Activated CD8-positive, alpha-beta memory T cell treated with anti-CD3 and anti-CD28 coated beads, Interleukin-2, amount 50 U/mL, for 24 hours (primary cell): ENCODE data around the gene SHISAL1.

Source experiments
- DNase-seq: peaks from one replicate; pipeline ENCODE4 v3.0.0-alpha.2; 2020; ENCODE audit errors: extremely low read depth

SHISAL1 gene

DNA sequence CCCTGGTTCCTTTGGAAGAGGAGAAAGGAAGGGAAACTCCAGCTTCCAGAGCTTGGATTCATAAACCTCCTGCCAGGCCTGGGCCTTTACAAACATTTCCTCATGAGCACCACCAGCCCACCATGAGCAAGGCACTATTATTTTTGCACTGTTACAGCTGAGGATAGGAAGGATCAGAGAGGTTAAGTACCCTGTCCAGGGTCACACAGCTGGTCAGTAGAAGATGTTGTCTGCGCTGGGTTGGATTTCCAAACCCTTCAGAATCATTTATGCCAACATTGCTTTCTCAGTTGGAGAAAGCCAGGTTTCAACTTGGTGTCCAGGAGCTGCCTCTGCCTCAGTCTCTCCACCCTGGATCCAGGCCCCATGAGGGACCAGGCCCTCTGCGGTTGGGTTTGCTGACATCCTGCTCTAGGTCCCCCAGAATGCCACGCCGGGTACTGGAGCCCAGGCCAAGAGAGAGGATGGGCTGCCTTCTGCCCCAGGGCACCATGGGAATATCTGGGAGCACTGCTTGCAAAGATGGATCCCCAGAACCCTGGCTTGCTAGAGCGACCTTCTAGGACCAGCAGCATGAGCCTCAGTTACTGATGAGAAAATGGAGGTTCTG is 29.7 kb upstream of the SHISAL1 start:
- DNase-seq: no peak

DNA sequence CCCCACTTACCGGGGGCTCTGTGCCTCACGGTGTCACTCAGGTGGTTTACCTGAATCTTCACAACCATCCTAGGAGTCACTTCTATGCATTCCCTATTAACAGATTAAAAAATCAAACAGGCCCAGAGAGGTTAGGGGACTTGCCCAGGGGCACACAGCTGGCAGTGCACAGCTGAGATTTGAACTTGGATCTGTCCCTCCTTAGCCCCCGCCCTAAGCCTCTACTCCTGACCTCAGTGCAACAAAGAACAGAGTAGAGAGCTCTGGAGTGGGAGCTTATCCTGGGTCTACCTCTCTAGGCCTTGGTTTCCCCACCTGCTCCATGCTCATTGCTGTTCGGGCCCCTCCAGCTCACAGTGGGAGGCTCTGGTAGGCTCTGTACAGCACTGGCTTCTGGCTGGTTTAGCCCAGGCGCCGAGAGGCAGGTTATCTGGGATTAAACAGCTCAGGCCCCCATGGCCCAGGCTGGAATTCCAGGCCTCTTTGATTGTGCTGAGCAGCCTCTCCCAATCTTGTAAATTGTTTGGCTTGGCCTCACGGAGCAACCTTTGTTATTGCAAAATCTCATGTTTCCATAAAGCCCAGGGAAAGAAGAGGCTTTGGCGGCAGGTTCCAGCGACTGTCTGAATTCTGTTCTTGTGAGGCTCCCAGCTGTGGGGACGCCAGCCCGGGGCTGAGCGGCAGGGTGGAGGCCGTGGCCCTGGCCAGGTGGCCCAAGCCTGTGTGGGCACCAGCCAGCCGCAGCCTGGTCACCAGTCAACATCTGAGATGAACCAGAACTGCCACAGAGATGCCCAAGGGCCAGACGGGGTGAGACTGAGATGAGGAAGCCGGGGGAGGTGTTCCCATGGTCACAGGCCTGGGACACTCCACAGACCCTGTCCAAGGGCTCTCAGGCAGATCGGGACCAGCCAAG is 28.9 kb upstream of the SHISAL1 start:
- no peak for DNase-seq

DNA sequence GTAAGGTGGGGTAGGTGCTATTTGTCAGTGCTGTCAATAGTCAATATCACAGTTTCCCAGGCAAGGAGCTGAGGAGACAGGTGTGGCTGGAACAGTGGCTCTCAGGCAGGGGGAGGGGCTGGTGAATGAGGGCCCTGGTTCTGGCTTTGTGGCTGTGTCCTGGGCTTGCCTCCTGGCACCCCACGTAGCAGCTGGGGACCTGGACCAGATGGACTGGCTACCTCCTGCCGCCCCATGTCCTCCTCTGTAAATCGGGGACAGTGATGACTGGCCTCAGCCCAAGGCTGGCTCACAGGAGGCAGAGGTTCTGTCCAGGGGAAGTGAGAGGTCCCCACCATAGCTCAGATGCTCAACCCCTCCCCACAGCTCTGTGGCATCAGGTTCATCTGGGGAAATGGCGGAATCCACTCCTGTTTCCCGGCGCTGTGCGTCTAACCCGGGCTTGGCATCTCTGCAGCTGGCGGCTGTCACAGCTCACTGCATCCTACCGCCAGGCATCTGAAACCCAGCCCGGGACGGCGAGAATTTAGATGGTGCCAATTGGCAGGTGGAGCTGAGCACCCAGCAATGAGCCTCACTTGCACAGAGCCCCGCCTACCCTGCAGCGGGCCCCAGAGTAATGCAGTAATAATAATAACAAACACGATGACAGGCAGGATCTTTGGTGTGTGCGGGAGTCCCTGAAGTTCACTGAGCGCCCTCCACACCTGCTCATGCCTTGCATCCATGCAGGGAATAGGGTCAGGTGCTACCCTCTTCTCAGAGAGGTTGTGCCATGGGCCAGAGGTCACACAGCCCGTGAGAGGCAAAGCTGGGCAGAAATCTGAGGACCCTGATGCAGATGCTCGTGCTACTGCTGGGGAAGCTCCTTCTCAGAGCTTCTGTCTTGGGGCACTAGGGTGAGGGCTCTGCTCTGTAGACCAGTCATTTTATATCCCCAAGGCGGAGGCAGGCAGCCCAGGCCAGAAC is 27.8 kb upstream of the SHISAL1 start:
- no peak for DNase-seq

DNA sequence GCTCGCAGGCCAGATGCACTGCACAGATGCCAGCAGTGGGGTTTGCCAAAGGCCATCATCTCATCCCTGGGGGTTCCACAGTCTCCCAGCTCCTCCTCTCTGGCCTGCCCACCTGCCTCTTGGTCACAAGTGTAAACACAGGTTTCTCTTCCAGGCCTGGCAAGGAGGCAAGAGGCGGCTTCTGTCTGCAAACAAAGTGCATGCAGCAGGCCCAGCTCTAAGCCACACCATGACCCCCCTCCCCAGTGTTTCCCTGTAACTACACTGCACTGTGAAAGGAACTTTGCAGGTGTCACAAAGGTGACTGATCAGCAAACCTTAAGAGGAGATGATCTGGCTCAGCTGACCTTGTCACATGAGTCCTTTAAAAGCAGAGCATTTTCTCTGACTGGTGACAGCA is 26.2 kb upstream of the SHISAL1 start:
- DNase-seq: no peak

DNA sequence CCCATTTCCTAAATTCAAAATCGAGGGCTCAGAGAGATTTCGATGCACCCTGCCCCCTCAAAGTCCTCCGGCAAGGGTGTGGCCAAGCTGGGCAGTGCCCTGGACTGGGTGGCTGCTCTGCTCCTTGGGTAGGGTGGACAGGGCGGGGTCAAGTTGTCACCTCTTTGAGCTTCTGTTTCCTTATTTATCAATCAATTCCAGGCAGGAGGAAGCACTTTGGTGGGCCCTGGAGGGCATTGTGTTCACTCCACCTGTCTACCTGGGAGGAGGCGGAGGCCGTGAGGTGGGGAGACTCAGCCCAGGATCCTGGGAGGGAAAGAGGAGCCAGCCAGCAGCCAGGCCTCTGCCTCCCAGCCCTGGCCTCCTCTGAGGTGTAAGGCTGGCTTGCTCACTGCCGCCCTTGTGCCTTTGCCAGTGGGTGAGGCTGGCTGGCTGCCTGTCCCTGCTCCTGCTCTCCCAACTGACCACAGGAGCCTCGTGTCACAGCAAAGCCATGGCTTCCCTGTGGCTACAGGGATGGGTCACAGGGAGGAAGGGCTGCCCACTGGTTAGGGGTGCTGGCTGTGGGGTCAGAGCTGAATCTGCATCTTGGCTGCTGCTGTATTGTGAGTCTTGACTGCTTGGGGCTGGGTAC is 25.5 kb upstream of the SHISAL1 start:
- DNase-seq: no peak

DNA sequence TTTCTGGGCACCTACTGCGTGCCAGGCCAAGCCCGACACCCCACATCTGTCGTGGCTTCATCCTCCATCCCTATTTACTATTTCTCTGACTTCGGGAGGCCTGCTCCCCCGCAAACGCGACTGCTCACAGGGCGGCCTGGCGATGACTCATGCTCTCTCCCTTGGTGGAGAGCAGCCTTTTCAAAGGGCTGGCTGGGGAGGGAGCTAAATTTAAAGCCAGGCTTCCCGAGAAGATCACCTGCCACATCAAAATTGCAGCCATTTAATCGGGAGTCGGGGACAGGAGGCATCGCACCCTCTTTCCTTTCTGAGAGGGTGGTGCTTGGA is 24.9 kb upstream of the SHISAL1 start:
- DNase-seq: no peak

DNA sequence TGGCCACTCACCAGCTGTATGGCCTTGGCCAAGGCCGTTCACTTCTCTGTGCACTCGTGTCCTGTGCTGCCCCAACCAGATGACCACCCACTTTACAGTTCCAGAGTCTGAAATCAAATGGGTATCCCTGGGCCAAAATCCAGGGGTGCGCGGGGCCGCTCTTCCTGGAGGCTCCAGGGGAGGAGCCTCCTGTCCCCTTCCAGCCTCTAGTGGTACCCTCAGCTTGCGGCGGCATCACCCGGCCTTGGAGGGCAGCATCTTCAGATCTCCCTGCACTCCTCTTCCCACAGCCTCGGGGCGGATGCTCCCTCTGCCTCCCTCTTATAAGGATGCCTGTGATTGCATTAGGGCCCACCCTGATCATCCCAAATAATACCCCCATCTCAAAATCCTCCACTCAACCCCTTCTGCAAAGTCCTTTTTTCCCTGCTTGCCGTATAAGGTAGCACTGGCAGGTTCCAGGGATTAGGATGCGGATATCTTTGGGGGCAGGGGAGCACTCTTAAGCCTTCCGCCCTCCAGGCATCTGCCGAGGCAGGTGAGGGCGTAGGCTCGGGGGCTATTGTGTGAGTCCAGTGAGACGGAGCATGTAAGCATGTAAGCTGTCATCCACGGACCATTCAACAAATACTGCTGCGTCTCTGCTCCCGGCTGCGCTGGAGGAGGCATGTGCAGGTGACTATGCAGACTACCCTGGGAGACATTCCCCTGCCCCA is 24.4 kb upstream of the SHISAL1 start:
- DNase-seq: no peak

DNA sequence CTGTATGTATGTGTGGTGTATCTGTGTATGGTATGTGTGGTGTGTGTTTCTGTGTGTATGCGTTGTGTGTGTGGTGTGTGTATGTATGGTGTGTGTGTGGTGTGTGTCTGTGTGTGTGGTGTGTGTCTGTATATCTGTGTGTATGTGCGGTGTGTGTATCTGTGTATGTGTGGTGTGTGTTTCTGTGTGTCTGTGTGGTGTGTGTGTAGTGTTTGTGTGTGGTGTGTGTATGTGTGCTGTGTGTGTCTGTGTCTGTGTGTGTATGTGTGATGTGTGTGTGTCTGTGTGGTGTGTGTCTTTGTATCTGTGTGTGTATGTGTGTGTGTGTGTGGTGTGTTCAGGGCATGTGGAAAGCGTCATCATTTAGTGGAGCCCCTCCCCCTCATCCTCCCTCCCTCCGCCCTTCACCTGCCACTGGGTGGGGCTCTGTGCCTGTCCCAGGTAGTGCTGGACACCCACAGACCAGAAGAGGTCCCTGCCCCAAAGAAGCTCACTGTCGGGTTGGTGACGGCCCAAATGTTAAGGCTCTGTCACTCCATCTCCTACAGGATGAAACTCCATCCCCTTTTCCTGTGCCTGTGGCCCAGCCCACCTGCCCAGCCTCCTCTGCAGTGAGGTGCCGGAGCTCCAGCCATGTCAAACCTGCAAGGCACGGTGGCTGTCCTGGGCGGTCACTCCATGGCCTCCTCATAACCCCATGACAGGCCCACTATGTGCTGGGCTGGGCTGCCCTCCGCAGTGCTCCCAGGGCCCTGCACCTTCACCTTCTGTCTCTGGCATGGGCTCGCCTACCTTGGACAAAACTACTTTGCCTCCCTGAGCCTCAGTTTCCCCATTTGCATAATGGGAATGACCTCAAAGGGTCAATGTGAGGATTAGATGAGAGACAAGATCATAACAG is 23.4 kb upstream of the SHISAL1 start:
- DNase-seq: no peak

DNA sequence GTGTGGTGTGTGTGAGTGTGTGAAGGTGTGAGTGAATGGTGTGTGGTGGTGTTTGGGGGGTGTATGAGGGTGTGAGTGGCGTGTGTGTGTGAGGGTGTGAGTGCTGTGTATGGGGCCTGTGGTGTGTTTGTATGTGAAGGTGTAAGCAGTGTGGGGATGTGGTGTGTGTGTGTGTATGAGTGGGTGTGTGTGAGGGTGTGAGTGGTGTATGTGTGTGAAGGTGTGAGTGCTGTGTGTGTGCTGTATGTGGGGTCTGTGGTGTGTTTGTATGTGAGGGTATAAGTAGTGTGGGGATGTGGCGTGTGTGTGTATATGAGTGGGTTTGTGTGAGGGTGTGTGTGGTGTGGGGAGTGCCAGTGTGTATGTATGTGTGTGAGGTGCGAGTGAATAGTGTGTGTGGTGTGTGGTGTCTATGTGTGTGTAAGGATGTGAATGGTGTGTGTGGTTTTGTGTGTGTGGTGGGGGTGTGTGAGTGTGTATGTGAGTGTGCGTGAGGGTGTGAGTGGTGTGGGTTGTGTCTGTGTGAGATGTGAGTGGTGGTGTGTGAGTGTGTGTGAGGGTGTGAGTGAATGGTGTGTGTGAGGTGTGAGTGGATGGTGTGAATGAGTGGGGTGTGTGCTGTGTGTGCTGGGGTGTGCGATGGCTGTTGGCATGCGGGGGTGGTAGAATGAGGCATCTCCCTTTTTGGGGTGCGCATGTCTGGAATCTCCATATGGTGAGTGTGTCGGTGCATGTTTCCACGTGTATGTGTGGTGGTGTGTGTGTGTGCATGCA is 22.5 kb upstream of the SHISAL1 start:
- DNase-seq: no peak

DNA sequence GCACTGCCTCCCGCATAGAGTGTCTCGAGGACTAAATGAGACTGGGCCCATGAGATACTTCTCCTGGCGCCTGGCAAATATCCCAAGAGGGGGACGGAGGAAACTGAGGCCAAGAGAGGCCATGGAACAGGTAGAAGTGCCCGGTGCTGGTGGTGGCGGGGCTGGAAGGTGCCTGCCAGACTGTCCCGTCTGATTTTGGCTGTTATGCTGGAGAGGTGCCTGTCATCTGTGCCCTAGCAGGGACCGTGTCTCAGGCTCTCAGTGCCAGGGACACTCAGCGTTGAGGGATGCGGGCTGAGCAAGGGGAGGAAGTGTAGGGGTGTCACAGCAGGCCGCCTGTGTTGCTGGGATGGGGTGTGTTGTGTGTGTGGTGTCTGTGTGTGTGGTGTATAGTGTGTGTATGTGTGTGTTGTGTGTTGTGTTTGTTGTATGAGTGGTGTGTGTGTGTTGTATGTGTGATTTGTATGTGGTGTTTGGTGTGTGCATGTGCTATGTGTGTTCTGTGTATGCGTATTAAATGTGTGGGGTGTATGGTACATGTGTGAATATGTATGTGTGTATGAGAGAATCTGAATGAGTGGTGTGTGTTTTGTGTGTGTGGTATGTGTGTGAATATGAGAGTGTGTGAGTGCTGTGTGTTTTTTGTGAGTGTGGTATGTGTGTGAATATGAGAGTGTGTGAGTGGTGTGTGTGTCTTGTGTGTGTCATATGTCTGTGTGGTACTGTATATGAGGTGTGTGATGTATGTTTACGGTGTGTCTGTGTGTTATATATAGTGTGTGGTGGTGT is 21.3 kb upstream of the SHISAL1 start:
- no peak for DNase-seq

DNA sequence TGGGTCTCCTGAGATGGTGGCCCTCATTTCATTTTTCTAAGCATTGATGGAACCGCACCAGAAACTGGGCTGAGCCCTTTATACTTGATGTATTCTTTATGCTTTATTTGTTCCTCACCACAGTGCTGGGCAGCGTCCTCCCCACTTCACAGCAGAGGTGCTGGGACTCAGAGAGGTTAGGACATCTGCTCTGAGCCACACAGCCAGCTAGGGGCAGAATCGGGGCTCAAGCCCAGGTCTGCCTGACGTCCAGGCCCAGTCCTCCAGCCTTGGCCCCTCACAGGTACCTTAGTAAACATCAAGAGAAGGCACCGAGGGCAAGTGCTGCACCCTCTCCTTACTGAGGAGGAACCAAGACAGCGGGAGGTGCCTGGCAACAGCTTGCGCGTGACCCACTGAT is 20.2 kb upstream of the SHISAL1 start:
- DNase-seq: no peak

DNA sequence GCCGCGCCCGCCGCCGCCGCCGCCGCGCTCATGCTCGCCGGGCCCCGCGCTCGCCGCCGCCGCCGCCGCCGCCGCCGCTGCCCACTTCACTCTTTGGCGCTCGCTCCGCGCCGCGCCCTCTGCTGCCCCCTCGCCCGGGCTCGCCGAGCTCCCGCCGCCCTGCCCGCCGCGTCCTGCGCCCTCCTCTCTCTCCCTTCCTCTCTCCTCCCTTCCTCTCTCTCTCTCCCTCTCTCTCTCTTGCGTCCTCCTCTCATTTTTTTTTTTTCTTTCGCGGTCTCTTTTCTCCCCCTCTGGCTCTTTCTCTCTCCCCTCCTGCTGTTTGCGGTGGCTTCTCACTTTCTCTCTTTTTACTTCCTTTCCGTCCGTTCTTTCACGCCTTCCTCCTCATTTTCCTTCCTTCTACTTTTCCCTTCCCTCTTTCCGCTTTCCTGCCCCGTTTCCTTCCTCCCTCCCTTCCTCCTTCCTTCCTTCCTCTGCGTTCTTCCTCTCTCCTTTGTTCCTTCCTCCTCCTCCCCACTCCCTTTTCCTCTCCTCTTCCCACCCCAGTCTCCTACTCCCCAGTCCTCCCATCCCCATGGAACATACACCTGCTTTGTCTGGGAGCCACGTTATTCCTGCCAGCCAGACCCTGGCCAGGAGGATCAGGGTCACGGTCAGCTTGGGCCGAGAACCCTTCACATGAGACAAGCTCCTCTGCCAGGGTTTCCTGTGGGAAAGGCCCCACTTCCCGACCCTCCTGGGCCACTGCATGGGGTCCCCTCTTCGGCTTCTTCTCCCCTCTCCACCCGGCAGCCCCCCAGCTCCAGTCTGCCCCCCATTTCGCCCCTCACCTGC is 19.3 kb upstream of the SHISAL1 start:
- no peak for DNase-seq

DNA sequence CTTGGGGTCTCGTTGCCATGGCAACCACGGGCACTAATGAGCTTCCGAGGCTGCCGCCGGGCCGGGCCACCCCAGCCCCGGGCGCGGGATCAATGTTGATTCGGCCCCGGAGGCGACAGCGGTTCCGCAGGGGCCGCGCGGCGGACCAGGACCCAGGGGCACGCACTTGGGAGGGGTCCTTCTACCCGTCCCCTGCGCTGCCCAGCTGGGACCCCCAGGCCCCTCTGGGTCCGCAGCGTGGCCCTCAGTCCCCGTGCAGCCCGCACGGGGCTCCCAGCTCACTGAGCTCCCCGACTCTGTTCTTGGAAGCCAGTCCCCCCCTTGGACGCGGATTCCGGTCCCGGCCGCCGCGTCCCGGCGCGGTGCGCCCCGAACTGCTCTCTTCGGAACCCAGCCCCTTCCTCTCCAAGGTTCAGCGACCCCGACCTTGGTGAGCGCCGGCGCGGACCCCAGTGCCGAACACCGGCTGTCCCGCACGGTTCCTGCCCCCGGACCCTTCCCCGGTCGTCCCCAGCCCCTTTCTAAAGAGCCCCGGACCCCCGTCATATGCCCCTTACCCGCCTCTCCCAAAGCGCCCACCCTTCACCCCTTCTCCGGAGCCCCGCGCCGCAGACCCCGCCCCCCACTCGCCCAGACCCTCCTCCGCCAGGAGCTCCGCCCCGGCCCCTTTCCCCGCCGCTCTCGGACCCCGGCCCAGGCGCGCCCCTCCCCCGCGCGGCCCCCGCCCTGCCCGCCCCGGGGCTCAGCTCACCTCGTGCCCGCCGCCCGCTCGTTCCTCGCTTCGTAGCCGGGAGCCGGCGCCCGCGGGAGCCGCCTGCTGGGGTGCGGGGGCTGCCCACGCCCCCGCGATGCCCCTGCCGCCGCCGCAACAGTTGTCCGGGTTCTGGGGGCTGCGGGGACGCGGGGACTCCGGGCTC is 18.3 kb upstream of the SHISAL1 start:
- DNase-seq: no peak

DNA sequence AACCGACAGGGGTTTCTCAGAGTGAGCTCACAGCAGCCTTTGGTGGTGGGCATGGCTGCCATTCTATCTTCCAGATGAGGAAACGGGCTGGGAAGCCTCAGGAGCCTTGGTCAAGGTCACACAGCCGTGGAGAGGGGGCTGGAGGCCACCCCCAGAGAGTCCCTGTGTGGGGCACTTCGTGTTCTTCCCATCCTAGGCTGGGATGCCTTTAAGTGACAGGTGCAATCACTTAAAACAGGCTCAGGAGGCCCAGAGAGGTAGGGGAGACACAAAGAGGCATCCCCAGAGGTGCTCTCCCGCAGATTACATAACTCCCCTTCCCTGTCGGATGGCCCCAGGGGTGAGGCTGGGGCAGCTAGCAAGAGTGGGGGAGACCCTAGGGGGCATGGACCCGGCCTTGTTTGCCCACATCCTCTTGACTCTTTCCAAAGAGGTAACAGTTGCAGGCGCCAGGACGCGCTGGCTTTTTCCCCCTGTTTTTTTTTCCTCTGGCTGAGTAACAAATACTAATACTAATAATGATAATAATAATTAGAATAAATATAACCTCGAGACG is 17.5 kb upstream of the SHISAL1 start:
- no peak for DNase-seq

DNA sequence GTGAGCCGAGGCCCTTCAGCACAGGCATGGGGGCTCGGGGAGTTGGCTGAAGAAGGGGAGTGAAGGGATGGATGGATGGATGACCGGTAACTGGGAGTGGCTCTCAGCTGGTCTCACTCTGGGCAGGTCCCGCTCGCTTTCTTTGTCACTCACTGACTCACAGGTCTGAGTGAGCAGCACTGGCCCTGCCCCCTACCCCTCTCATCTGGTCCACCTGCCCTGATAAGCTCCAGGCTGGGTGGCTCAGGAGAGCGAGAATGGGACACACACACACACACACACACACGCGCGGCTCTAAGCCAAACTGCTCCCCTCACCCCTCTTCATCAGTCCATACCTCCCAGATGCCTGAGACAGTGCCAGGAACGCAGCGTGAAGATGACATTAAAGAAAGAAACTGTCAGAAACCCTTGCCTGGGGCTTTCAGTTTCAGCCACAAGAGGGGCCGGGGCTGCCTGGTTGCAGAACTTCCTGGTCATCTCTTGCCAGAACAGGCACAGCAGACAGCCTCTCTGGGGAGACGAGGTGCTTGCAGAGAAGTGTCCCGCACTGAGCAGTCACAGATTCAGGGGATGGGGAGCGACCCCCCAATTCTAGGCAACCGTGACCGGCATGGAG is 16.5 kb upstream of the SHISAL1 start:
- no peak for DNase-seq

DNA sequence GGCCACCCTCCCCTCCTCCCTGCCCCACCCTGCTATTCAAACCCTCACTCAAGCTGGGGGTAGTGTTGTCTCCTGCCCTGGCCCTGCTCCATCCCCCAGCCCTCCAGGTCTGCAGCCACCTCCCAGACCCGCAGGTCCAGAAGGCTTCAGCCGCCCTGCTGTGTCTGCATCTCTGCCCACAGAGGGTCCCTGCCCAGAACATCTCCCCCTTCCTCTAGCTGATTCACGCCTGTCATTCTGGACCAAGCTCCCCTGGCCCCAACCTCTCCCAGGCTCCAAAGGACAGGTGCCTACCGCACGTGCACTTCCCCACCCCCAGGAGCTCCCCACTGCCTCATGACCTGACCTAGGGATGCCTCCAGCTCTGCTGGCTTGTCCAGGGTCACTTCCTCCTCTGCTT is 16.0 kb upstream of the SHISAL1 start:
- DNase-seq: no peak
